Suppressor macrophage treated with lipopolysaccharide for 4 hours (primary cell): Measurements from ENCODE around the gene PRDM2.

Experiments used
- DNase-seq: peaks from one replicate; pipeline ENCODE4 v3.0.0-alpha.2; 2020

The PRDM2 gene

DNA sequence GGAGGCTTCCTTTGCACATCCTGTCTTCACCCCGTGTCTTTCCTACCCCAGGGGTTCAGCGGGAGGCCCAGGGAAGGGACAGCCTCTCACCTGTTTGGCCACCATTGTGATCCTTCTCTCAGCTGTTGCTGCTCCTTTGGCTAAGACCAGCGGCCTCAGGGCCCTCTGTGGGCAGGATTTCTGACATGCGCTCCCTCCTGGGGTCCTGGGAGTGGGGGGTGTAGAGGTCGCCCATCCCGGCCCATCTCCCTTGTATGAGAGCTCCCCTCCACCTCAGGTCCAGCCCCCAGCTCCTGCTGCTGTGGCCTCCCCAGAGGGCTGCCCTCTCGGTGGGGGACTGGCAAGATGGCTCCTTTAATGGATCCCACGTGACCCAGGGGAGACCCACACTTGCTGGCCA is 120.5 kb downstream of the PRDM2 start:
- DNase-seq = no peak

DNA sequence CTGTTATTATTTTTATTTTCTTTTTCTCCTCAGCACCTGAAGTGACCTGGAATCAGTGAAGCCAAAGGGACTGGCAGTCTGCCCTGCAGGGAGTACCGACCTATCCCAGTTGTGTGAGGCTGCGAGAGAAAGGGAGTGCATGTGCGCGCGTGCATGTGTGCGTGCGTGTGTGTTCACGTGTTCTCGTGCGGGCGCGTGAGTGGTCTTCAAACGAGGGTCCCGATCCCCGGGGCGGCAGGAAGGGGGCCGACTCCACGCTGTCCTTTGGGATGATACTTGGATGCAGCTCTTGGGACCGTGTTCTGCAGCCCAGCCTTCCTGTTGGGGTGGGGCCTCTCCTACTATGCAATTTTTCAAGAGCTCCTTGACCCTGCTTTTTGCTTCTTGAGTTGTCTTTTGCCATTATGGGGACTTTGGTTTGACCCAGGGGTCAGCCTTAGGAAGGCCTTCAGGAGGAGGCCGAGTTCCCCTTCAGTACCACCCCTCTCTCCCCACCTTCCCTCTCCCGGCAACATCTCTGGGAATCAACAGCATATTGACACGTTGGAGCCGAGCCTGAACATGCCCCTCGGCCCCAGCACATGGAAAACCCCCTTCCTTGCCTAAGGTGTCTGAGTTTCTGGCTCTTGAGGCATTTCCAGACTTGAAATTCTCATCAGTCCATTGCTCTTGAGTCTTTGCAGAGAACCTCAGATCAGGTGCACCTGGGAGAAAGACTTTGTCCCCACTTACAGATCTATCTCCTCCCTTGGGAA is 123.3 kb downstream of the PRDM2 start:
- no peak for DNase-seq

- DNase-seq = no peak
These were observed 123.9 kb downstream of the PRDM2 start for GRCh38 chr1:13823936-13824335.

GRCh38 chr1:13824626-13825025 is 124.6 kb downstream of the PRDM2 start:
- DNase-seq = no peak

GRCh38 chr1:13825033-13825432 is 125.0 kb downstream of the PRDM2 start:
- DNase-seq = no peak

DNA sequence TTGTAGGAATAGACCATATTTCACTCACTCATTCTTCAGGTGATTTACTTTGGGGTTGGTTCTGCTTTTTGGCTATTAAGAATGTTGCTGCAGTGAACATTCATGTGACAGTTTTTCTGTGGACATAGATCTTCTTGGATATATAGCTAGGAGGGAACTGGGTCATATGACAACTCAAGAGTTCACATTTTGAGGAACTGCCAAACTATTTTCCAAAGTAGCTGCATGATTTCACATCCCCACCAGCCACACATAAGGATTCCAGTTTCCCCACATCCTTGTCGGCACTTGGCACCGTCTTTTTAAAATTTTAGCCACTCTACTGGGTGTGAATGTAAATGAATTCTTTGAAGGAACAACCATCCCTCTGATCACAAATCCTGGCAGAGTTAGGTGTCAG is 126.0 kb downstream of the PRDM2 start:
- peak; percentile 34 for DNase-seq

DNA sequence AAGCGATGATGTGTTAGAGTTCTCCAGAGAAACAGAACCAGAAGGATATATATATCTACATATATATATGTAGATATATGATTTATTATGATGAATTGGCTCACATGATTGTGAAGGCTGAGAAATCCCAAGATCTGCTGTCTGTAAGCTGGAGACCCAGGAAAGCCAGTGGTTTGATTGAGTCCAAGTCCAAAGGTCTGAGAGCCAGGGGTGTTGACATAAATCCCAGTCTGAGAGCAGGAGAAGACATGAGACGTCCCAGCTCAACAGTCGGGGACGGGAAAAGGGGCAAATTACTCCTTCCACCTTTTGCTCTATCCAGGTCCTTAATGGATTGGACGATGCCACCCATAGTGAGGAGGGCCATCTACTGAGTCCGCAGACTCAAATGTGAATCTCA is 126.6 kb downstream of the PRDM2 start:
- DNase-seq = no peak

DNA sequence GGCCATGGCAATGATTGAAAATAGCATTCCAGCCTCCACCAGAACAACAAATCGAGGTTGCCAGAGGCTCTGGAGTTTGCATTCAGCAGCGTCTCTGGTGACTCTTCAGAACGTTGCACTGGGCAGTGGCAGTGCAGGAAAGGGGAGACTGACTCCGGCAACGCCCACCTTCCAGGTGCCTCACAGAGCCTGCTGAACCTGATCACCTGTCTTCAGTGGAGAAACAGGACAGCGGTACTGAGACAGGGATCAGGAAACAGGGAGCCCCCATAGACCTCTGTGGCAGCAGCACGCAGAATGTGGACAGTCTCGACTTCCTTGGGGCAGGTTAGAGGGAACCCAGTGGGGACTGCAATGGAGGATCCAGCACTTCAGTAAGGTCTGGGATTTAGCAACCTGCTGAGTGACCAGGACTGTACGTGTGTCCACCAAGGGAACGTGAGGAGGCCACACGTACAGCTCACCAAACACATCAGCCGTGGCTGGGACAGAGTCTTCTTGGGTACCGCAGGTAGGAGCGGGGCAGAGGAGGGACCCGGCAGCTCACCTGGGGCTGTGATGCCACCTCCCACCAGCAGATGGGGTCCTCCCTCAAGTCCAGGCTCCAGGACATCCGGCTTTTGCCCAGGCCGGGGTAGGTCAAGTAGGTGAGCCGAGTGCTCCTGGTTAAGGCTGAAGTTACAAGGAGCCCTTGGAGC is 128.6 kb downstream of the PRDM2 start:
- DNase-seq = no peak

- no peak for DNase-seq
These were observed 129.3 kb downstream of the PRDM2 start for GRCh38 chr1:13829152-13829769.

GRCh38 chr1:13830170-13830569 is 130.2 kb downstream of the PRDM2 start:
- DNase-seq = no peak

DNA sequence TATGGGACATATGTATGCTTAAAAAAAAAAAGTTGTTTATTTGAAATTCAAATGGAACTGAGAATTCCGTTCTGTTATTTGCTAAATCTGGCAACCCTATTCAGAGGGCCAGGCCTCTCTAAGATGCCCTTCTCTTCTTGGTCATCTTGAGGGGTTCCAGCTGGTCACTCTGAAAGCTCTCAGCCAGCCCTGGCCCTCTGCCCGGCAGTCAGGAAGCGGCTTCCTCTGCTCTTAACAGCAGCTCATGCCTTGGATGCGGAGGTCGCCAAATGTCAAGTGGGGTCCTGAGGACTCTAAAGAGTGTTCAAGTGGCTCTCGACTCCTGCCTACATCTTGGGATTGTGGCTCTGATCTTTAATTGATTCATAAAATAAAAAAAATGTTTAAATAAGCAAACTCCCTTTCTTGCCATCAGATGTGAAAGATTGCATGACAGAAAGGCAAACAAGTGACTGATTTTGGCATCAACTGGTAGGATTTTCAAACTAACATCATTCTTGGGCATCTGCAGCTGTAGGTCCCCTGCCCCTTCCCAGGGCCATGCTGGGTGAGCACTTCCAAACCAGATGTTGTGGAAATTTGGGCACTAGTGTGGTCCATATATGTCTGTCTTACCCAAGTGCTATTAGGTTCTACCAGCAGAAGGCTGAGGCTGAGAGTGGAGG is 130.8 kb downstream of the PRDM2 start:
- no peak for DNase-seq

- DNase-seq = no peak
These were observed 132.1 kb downstream of the PRDM2 start for GRCh38 chr1:13832100-13832499.

DNA sequence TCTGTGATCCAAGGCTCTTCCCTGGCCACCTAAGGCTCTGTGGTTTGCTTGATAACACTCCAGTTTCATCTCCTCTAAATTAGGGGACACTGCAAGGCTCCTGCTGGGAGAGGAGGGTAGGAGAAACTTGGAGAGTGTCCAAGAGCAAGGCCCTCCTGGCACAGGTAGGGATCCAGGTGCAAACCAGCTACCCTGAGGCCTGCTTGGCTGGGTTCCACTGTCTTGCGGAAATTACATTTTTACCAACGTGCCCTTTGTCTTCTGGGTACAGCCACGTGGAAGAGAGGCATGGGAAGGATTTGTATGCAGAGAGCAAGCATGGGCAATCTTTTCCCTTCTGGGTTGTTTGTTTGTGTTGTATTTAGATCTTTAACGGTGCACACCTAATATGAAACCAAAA is 132.5 kb downstream of the PRDM2 start:
- no peak for DNase-seq

GRCh38 chr1:13836136-13836535 is 136.1 kb downstream of the PRDM2 start:
- DNase-seq = no peak

DNA sequence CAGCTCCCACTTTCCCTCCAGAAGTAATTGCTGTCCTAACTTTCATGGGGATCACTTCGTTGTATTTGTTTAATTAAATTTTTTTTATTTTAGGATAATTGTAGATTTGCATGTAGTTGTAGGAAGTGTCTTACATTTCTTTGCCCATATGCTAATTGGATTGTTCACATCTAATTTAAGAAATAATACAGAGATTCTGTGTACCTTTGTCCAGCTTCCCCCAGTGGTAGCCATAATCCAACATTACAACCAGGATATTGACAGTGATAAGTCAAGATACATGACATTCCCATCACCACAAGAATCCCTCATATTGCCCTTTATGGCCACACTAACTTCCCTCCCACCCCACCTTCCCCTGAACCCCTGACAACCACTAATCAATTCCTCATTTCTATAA is 136.6 kb downstream of the PRDM2 start:
- no peak for DNase-seq

GRCh38 chr1:13838236-13838635 is 138.2 kb downstream of the PRDM2 start:
- no peak for DNase-seq

- DNase-seq = no peak
These were observed 142.5 kb downstream of the PRDM2 start for GRCh38 chr1:13842497-13842896.

DNA sequence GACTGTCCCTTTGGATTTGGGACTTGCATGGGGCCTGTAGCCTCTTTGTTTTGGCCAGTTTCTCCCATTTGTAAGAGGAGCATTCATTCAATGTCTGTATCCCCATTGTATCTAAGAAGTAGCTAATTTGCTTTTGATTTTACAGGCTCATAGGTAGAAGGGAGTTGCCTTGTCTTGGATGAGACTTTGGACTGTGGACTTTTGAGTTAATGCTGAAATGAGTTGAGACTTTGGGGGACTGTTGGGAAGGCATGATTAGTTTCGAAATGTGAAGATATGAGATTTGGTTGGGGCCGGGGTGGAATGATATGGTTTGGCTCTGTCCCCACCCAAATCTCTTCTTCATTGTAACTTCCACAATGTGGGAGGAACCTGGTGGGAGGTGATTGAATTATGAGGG is 151.7 kb downstream of the PRDM2 start:
- DNase-seq = no peak

GRCh38 chr1:13855554-13855953 is 155.6 kb downstream of the PRDM2 start:
- DNase-seq = no peak

DNA sequence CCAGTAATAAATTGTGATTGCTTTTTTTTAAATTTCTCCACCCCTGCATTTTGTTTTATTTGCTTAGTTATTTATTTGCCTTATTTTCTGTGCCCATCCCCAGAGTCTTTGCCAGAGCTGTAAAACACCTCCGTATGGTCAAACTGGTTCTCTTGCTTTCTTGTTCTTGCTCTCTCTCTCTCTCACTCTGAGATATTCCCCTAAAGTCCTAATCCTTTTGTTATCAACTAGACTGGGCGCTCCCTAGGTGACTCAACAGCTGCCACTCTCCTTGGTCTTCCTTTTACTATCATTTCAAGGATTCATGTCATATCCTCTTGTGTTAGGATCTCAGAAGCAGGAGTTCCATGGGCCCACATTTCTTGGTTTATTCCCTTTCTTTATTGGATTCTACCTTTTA is 160.0 kb downstream of the PRDM2 start:
- DNase-seq = no peak

- DNase-seq = no peak
These were observed 164.8 kb downstream of the PRDM2 start for GRCh38 chr1:13864760-13865159.

GRCh38 chr1:13865851-13866250 is 165.9 kb downstream of the PRDM2 start:
- DNase-seq = no peak

DNA sequence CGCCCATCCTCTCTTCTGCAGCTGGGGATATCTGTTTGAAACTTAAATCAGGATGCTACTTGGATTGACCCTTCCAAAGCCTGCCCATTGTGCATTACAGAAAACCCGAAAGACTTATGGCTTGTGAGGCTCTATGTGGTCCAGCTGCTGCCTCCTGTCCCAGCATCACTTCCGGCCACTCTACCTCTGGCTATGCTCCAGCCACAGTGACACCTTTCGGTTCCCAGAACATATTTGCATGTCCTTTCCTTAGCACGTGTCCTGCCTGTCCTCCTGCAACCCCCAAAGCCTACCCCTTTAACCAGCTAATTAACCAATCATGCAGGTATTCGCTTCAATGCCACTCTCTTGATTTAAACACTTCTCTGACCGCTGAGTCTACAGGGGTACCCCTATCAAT is 167.6 kb downstream of the PRDM2 start:
- no peak for DNase-seq
